Stimulated activated CD4-positive, alpha-beta T cell treated with anti-CD3 and anti-CD28 coated beads, Interleukin-1b, Interleukin-23, amount 100 ng/mL, for 1 hour (primary cell): ENCODE results near the gene GABRB1.
"Not testable (repeated sequence)": the region's sequence is repeated elsewhere in the genome, so short reads cannot be mapped to it uniquely, and the experiment has no call there.

Source experiments
- DNase-seq, 2 donors: peaks; one replicate each; pipeline ENCODE4 v3.0.0-alpha.2; 2020; ENCODE audit warnings: low read depth in 2 of 2

The GABRB1 gene

DNA sequence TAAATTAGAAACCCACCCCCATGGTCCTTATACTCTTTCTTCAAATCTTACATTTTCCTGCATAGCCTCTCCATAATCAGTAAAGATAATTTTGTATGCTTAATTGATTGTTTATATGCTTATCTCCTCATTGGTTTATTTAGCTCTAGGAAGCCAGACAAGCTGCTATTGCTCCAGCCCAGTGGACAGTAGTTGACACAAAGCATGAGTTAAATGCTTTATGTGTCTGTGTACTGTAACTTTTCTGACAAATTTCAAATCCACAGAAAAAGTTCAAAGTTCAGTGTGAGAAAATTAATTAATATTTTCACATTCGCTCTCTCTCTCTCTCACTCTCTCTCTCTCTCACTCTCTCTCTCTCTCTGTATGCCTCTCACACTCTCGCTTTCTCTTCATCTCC lies 181.7 kb downstream of the GABRB1 start:
- no peak for DNase-seq

DNA sequence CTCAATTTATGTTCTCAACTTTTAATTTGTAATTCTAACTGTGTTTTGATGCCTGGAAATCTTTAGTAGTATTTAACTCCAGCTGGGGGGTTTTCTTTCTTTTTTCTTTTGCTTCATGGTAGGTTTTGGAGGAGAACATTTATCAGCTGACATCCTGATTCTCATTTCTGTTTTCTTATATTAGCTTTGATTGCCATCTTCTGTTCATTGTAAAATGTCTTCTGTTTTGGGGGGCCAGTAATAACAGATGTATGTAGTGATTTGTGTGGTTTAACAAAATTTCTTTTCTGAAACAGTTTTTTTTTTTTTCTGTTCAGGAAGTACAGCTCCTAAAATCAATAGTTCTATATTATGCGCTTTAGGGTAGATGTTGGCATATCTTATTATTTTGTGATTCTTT lies 182.2 kb downstream of the GABRB1 start:
- no peak for DNase-seq

DNA sequence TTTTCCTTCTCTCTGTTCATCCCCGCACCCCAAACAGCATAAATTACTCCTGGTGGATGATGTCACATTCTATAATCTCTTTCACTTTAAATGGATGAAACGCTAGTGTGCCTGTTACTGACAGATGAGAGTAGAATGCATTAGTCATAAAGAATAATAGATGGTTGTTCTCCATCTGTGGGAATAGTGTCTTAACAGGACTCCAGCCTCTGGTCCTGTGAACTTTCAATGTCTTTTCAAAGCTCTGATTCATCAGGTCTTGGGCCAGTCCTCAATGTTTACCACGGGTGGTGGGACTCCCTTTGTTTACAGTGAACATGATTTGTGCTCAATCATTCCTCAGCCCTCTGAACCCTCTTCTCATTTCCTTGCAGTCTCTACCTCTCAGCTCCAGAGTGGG lies 182.6 kb downstream of the GABRB1 start:
- no peak for DNase-seq

DNA sequence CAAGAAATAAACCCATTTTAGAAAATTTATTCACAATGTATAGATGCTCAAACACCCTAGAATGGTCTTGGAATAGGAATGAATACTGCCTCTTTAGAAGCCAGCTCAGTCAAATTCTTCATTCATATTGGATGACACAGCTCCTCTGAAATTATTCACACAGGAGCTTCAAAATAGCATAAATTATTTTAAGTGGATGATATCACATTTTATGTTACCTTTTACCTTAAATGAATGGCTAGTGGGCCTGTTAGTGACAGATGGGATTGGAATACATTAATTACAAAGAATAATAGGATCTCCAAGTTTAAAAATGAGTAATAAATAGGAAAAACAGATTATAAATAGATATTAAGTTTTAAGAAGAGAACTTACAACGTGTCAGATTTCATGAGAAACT lies 184.4 kb downstream of the GABRB1 start:
- no peak for DNase-seq

- no peak for DNase-seq
Measured at GRCh38 chr4:47217291-47217690, 185.9 kb downstream of the GABRB1 start.

- no peak for DNase-seq
Measured at GRCh38 chr4:47217884-47218283, 186.5 kb downstream of the GABRB1 start.

- DNase-seq = no peak
Measured at GRCh38 chr4:47218631-47219030, 187.3 kb downstream of the GABRB1 start.

DNA sequence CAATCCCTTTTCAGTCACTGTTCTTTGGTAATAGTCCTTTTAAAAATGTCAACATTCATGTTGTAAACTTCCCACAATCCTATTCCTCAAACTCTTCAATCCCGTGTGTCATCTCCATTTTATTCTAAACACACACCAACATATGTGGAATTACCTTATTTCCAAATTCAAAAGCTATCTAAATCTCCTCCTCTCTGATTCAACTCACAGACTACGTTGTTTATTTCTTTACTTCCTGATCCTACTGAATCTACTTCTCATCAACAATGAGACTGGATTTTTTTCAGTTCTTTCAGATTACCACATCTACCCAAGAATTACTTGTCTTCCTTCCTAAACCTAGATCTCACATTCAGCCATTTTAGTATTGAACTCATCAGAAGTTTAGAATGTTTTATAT lies 188.2 kb downstream of the GABRB1 start:
- DNase-seq = no peak

DNA sequence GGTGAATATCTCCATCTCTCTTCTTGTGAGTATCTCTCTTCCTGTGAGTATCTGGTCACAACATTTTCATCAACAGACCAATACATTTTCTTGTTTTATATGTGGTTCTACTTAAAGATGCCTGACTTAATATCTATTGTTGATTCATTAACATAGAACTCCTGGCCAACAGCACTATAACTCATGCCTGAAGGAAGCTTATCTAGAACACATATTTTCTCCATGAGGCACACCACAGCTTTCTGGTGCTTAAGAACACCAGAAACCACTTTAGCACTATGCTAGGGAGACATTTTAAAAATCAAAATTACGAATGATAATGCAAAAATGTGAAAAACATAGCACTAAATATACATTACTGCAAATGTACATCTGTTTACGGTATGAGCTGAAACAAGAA lies 190.4 kb downstream of the GABRB1 start:
- no peak for DNase-seq

DNA sequence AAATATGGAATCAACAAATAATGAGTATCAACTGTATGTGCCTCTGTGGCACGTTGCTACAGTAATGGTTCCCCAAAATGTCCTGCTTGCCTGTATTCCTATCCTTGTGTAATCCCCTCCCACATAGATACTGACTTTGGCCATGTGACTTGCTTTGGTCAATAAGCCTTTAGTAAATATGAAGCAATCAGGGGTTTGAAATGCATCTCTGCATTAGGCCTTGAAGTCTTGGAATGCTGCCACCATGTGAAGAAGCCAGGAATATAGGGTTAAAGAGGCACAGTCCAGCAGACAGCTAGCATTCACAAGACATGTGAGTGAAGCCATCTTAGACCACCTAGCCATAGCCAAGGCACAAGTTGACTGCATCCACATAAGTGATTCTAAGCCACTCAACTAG lies 190.9 kb downstream of the GABRB1 start:
- DNase-seq = no peak

- no peak for DNase-seq
Measured at GRCh38 chr4:47224361-47224760, 193.0 kb downstream of the GABRB1 start.

DNA sequence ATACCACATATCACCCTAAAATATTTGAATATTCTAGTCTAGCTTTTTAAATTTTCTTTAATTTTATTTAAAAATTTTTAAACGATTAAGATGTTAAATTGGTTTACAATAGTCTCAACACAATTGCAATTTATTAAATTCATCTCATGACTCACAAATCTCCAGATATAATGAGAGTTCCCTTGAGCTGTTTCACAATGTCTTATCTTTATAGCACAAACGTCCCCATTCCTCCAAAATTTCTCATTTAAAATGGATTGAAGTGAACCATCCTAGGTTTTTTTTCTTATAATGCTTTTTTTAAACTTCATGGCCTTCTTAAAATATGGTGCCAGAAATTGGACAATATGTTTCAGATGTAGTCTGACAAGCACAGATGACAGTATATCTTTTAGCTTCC lies 204.4 kb downstream of the GABRB1 start:
- DNase-seq = no peak

DNA sequence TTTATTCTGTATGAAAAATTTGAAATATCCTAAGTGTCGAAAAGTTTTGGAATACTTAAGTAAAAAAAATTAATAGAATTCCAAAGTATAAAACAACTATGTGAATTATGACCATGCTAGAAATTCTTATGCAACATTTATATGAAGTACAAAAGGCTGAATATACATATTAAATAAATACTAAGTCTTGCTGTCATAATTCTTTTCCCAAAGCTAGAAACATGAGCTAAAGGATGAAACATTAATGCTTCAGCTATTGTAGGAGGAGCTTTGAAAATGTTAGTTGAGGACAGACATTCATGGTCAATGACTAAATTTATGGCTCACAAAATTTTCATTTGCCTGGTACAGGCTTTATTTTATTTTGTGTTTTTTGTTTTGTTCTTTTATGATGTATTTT lies 207.3 kb downstream of the GABRB1 start:
- DNase-seq = no peak

DNA sequence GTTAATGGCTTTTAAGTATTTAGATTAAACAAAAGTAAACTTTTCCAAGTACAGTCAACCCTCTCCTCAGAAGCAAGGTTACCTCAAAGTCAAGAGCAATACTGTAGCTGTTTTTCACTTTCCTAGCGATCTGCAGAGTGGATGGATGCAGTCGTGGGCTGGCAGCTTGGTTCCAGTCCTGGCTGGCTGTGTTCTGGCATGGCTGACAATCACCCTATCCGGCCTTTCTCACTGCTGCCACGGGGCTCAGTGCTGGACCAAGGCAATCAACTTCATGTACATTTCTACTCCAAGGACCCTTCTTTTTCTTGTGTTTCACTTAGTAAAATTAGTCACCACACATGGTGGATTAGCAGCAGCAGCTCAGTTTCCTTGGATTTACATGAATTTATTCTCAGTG lies 208.3 kb downstream of the GABRB1 start:
- DNase-seq = no peak

DNA sequence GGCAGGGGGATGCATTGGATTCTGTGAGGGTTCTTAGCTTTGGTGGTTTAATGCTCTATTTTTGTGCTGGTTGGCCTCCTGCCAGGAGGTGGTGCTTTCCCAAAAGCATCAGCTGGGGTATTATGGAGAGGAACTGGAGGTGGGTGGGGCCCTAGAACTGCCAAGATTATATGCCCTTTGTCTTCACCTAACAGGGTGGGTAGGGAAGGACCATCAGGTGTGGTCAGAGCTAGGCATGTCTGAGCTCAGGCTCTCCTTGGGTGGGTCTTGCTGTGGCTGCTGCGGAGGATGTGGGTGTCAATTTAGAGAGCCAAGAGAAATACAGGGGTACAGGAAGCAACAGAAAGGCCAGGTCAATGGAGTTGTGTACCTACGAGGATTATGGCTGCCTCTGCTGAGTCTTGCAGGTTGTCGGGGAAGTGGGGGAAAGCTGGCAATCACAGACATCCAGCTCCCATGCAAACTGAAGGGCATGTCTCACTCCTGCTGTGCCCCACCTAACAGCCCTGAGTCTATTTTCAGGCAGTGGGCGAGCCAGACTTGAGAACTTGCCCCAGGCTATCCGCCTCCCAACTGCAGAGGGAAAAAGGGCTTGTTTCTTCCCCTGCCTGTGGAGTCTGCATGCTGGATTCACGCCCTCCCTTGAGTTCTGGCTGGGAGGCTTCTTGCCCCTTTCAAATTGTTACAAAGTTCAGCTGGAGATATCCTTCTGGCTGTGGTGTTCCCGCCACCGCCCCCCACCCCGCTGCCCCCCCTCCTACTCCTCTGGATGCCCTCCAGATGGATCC lies 220.2 kb downstream of the GABRB1 start:
- DNase-seq = no peak

- DNase-seq = no peak
Measured at GRCh38 chr4:47263721-47264120, 232.4 kb downstream of the GABRB1 start.

GRCh38 chr4:47270201-47270888 lies 239.0 kb downstream of the GABRB1 start:
- DNase-seq = no peak

DNA sequence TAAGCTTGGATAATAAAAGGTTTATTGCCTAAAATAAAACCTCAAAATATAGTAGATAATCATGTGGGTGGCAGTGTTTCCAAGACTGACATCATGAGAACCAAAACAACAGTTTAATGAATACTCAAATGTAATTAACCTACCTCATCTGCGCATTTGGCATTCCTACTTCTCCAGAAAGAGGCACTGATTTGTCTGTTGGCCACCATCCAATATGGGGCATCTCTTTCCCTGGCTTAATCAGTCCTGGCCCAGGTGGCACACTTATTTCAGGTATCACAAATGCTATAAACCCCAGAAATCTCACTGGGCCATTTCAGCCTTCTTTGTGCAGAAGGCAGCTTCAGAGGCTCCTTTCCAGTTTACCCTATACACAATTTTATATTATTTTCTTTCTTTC lies 239.9 kb downstream of the GABRB1 start:
- DNase-seq = no peak

DNA sequence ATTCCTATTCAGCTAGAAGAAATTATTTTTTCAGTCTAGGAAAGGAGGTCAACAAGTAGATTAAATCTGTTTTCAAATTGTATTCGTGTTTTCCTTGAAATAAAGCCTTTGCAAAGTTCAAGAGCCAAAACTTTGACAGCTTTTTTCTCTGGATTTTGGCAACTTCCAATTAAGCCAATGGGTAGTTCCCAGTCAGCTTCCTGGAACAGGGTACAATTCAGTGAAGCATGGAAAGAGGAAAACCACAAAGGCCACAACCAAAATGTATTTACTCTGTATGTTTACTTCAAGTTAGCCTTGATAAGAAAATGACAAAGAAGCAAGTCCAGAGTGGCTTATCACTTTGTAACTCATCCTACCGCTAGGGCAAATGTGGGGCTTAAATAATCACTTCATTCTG lies 243.5 kb downstream of the GABRB1 start:
- no peak for DNase-seq

DNA sequence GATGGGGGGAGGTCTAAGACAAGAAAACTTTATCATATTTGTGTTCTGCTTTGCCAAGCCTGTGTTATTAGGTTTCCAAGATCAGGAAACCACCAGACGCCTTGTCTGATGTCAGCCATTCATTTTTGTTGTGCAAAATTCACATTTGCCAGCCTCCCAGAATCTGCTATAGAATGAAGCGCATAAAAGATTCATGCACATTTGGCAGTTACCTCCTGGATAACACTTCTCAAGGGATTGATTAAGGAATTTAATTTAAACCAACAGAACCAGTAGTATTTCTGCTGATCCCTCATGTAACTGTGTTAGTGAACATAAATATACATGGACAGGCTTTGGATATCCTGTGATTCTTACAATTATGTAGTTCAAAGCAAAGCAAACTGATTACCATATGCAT lies 244.2 kb downstream of the GABRB1 start:
- DNase-seq = no peak

DNA sequence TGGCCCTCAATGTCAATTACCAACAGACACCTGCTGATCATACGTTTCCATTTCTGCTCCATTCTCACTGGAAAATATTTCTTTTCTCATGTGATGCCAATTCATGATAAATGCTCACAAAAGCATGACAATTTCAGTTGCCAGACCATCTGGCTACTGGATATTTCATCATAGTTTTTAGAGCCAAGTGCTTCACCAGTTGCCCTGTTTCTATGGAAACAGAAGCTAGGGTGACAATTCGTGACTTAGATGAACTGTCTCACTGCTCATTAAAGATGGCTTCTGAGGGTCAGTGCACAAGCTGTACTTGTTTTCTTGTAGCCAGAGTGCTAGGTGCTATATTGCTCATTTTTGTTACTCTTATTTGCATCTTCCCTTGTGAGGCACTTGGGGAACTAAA lies 247.3 kb downstream of the GABRB1 start:
- DNase-seq = no peak

- DNase-seq = no peak
Measured at GRCh38 chr4:47287735-47288134, 256.4 kb downstream of the GABRB1 start.

DNA sequence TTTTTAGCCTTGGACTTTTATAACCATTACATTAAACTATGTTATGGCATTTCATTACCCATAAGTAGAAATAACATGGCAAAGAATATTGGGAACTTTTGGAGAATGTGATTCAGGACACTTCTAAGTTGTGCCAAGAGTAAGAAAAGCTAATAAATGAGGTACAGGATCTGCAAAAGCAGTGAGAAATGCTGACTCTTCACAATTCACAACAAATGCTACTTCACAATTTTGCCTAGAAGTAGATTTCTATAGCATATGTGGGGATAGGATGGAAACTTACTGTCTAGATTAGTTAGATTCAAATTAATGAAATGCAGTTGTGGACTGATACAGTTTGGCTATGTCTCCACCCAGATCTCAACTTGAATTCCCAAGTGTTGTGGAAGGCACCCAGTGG lies 258.4 kb downstream of the GABRB1 start:
- DNase-seq = no peak

GRCh38 chr4:47290873-47291272 lies 259.5 kb downstream of the GABRB1 start:
- DNase-seq = not testable (repeated sequence)
